ENCODE data around the gene NACC2. TPM values are rescaled to one million over a fixed set of nuclear protein-coding genes. Genes with fewer than 3 reads are reported as not detected.
A peak's percentile ranks its signal among the peaks of the same experiment; 100 is the strongest.

Gene NACC2
- total and polyA plus RNA-seq, 2 donors (not counting 1 experiment from before 2014, with no cell fraction given): 12.3 to 18.2 TPM

DNA sequence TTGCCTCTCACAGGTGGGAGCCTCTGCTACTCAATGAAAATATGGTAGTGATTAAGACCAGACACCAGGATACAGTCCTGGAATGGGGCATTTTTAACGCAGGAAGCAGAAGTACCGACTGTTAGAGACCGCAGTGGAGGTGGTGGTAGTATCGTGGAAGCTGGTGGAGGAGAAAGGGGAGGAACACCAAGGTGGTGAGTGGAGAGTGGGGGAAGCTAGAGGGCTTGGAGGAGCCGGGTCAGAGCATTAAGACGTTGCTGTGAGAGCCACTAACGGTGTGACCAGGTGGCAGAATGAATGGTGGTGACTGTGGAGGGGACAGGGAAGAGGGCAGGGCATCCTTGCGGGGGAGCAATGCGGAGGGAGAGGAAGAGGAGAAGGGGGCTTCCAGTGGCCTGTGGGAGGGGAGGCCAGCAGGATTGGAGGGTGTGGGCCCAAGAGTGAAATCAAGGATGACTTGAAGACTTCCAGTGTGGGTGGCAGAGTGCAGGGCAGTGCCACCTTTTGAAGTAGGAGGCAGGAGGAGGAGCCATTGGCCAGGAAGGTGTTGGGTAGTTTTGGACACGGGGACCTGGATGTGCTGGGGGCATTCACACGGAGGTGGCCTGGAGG is 132.3 kb downstream of the NACC2 start:
- Histone ChIP-seq H3K27ac (ENCODE audit: insufficient read depth, low read length) (no peak overlapping the region), H2AFZ (ENCODE audit: low read length) (no peak overlapping the region), H3K4me2 (ENCODE audit: extremely low read depth, insufficient read depth, low read length) (no peak overlapping the region), H3K4me3 (replicated peaks in 1 of 4; ENCODE audit: control extremely low read depth in 1 of 4, insufficient read depth in 1 of 4, low read depth in 3 of 4, low read length in 4 of 4) (no peak overlapping the region), H3K36me3 (ENCODE audit: control insufficient read depth, insufficient read depth, low read length) (no peaks in the 10 kb centered on the region), H3K27me3 (ENCODE audit: control insufficient read depth, insufficient read depth, low read length) (peaks cover 7% of the 10 kb centered on the region), H3K79me2 (ENCODE audit: control insufficient read depth, insufficient read depth, low read length) (peaks cover 20% of the 10 kb centered on the region), H3K9me3 (ENCODE audit: control insufficient read depth, insufficient read depth, low read depth, low read length) (no peaks in the 10 kb centered on the region), H4K20me1 (ENCODE audit: control insufficient read depth, extremely low read depth, insufficient read depth, low read length) (no peaks in the 10 kb centered on the region), H3K9ac (ENCODE audit: insufficient read depth, low read length) (no peak overlapping the region), H3K4me1 (ENCODE audit: control insufficient read depth, extremely low read depth, insufficient read depth, low read length) (peaks cover 3% of the 10 kb centered on the region)
- TF ChIP-seq, protein P1, sequence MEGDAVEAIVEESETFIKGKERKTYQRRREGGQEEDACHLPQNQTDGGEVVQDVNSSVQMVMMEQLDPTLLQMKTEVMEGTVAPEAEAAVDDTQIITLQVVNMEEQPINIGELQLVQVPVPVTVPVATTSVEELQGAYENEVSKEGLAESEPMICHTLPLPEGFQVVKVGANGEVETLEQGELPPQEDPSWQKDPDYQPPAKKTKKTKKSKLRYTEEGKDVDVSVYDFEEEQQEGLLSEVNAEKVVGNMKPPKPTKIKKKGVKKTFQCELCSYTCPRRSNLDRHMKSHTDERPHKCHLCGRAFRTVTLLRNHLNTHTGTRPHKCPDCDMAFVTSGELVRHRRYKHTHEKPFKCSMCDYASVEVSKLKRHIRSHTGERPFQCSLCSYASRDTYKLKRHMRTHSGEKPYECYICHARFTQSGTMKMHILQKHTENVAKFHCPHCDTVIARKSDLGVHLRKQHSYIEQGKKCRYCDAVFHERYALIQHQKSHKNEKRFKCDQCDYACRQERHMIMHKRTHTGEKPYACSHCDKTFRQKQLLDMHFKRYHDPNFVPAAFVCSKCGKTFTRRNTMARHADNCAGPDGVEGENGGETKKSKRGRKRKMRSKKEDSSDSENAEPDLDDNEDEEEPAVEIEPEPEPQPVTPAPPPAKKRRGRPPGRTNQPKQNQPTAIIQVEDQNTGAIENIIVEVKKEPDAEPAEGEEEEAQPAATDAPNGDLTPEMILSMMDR (conservative IDR thresholded peaks at IDR 0.05 in 1 of 2, IDR thresholded peaks at IDR 0.05 in 1 of 2; ENCODE audit: low read depth in 1 of 2, low read length in 2 of 2): no peak
- TF ChIP-seq EZH2 (IDR thresholded peaks at IDR 0.05; ENCODE audit: low read length, missing control alignments): no peak
- no peak for DNase-seq (ENCODE audit: low read depth in 2 of 2)

DNA sequence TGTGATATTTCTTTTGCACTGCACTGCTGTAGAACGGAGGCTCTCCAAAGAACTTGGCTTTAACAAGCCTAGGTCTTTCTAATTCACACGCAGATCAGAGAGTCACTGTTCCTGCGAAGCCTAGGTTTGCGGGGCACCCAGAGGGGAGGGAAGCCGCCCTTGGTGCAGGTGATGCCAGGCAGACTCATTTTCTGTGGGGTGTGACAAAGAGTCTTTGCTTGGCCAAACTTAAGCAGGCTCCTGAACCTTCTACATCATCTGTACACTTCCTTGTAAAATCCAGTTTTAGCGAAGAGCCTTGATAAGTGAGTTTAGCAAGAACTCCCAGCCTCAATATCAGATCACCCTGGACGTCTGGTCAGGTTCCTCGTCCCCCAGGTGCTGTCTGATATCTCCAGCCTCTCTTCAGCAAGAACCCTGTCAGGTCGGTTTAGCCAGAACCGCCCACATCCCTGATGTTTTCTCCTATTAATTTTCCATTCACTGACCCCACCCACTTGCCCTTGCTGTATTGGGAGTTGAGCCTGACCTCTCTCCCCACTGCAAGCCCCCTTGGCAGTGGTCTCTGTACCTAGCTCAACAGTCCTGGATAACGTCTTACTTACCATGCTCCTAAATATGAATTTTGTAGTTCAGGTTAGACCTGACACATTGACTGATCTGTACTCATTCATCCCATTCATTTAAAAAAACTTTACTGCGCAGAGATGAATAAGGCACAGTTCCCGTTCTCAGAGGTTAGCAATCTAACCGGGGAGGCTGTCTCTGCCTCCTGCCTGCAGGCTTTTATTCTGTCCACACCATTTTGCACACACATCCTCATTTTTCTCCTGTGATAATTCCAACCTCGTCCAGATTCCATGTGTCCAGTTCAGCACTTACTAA is 133.0 kb downstream of the NACC2 start:
- Histone ChIP-seq H4K20me1 (ENCODE audit: control insufficient read depth, extremely low read depth, insufficient read depth, low read length) (no peaks in the 10 kb centered on the region), H3K4me1 (ENCODE audit: control insufficient read depth, extremely low read depth, insufficient read depth, low read length) (peaks cover 3% of the 10 kb centered on the region), H3K79me2 (ENCODE audit: control insufficient read depth, insufficient read depth, low read length) (peaks cover 22% of the 10 kb centered on the region), H2AFZ (ENCODE audit: low read length) (no peak overlapping the region), H3K9ac (ENCODE audit: insufficient read depth, low read length) (no peak overlapping the region), H3K4me2 (ENCODE audit: extremely low read depth, insufficient read depth, low read length) (no peak overlapping the region), H3K36me3 (ENCODE audit: control insufficient read depth, insufficient read depth, low read length) (no peaks in the 10 kb centered on the region), H3K4me3 (replicated peaks in 1 of 4; ENCODE audit: control extremely low read depth in 1 of 4, insufficient read depth in 1 of 4, low read depth in 3 of 4, low read length in 4 of 4) (peak overlapping the region in 2 of 4 experiments; percentile 29 to 36), H3K27ac (ENCODE audit: insufficient read depth, low read length) (no peak overlapping the region), H3K27me3 (ENCODE audit: control insufficient read depth, insufficient read depth, low read length) (peaks cover 7% of the 10 kb centered on the region), H3K9me3 (ENCODE audit: control insufficient read depth, insufficient read depth, low read depth, low read length) (no peaks in the 10 kb centered on the region)
- no peak for TF ChIP-seq EZH2 (IDR thresholded peaks at IDR 0.05; ENCODE audit: low read length, missing control alignments)
- no peak for DNase-seq (ENCODE audit: low read depth in 2 of 2)

DNA sequence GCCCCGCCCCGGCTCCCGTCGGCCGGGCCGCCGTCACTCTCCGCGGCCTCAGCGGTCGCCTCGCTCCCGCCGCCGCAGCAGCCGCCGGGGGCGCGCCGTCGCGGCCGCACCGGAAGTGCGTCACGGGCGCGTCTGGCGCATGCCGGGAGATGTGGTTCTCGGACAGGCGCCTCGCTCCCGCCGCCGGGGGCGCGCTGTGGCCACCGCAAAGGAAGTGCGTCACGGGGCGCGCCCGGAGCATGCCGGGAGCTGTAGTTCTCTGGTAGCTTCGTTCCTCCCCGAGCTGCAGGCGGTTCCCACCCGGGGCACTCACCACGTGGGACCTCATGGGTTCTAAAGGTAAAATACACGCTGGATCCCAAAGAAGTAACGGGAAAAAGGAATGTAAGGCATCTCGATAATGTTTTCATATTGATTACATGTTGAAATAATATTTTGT is 133.8 kb downstream of the NACC2 start, which contains the start of gene UBAC1:
Gene UBAC1, minus strand, starts transcription at position 97 of the 439 bp plus-strand sequence. CDS start 211 bp downstream, outside the sequence.
- TF ChIP-seq, protein P1 (conservative IDR thresholded peaks at IDR 0.05 in 1 of 2, IDR thresholded peaks at IDR 0.05 in 1 of 2; ENCODE audit: low read depth in 1 of 2, low read length in 2 of 2): peak; percentile 13 to 16
- no peak for TF ChIP-seq EZH2 (IDR thresholded peaks at IDR 0.05; ENCODE audit: low read length, missing control alignments)
- peak within 1 kb of the TSS; percentile 52 for H3K27ac ChIP-seq (ENCODE audit: insufficient read depth, low read length)

More for the DNA sequence above, 133.8 kb downstream of the NACC2 start, which contains the start of gene UBAC1:
- peak within 1 kb of the TSS; percentile 76 for H3K4me2 ChIP-seq (ENCODE audit: extremely low read depth, insufficient read depth, low read length)
- peak within 1 kb of the TSS; percentile 77 for H3K9ac ChIP-seq (ENCODE audit: insufficient read depth, low read length)
- H3K36me3 ChIP-seq (ENCODE audit: control insufficient read depth, insufficient read depth, low read length): no peaks in the 10 kb centered on the region
- peak within 1 kb of the TSS; percentile 78 for H2AFZ ChIP-seq (ENCODE audit: low read length)
- peaks cover 7% of the 10 kb centered on the region for H3K27me3 ChIP-seq (ENCODE audit: control insufficient read depth, insufficient read depth, low read length)
- H3K9me3 ChIP-seq (ENCODE audit: control insufficient read depth, insufficient read depth, low read depth, low read length): no peaks in the 10 kb centered on the region
- H3K4me3 ChIP-seq (replicated peaks in 1 of 4; ENCODE audit: control extremely low read depth in 1 of 4, insufficient read depth in 1 of 4, low read depth in 3 of 4, low read length in 4 of 4): peak within 1 kb of the TSS; percentile 70 to 89 (median 87)
- no peaks in the 10 kb centered on the region for H4K20me1 ChIP-seq (ENCODE audit: control insufficient read depth, extremely low read depth, insufficient read depth, low read length)
- peaks cover 26% of the 10 kb centered on the region for H3K79me2 ChIP-seq (ENCODE audit: control insufficient read depth, insufficient read depth, low read length)
- peak; percentile 93 to 94 for DNase-seq (ENCODE audit: low read depth in 2 of 2)
- peaks cover 3% of the 10 kb centered on the region for H3K4me1 ChIP-seq (ENCODE audit: control insufficient read depth, extremely low read depth, insufficient read depth, low read length)

Data from fibroblast of lung (primary cell).